Limb (tissue), 2 donors: ENCODE data around the gene PDE6A.
"Not testable (repeated sequence)": the region's sequence is repeated elsewhere in the genome, so short reads cannot be mapped to it uniquely, and the experiment has no call there.

Experiments
- DNase-seq, 2 donors: peaks; one replicate each; pipeline ENCODE4 v3.0.0-alpha.2; 2016; ENCODE audit errors: extremely low spot score in 2 of 2

PDE6A gene

GRCh38 chr5:149895416-149896345, 48.9 kb downstream of the PDE6A start:
- no peak for DNase-seq

- DNase-seq: no peak
These were observed 50.4 kb downstream of the PDE6A start for GRCh38 chr5:149894237-149894636.

GRCh38 chr5:149893403-149893931, 51.1 kb downstream of the PDE6A start:
- no peak for DNase-seq

- no peak for DNase-seq
These were observed 52.0 kb downstream of the PDE6A start for GRCh38 chr5:149892594-149892993.

DNA sequence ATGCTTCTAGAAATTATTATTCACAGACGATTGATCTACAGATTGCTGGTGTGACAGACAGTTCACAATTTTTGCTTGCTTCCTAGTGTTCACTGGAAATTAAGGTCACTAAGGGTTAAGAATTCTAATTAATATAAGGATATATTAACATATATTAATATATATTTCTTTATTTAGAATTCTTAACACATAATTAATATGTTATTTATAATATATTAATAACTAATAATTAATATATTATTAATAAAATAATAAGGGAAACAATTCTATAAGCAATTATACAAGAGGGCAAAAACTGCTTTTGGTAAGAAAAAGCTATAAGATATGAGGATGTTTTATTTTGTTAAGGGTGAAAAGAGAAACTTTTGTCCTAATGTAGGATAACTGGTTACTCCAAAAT, 56.3 kb downstream of the PDE6A start:
- DNase-seq: no peak

GRCh38 chr5:149887622-149888183, 56.9 kb downstream of the PDE6A start:
- no peak for DNase-seq

DNA sequence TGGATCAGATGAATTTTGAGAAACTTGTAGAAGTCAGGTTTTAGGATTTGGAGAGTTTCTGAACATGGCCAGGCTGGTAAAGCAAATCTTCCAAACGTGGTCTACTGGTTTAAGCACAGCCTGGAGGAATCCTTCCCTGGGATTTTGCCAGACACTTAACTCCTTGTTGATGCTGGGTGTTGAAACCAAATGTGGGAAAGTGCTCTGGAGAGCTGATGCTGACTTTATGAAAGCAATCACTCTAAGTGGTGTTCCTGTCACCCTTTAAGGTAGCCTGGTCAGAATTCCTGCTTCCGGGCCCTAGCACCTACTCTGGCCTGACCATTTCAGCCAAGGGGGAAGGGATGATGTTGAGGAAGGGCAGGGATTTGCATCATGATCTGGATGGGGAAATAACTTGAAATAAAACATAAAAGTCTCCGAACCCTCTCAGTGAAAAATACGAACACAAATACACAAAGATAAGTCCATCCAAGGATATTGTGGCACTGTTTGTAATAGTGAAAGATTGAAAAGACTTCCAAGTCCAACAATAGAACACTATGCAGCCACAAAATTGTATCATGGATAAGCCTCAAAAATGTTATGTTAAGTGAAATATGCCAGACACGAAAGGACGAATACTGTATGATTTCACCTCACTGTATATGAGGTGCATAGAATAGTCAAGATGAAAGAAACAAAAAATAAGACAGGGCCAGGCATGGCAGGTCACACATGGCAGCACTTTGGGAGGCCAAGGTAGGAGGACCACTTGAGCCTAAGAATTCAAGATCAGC, 57.7 kb downstream of the PDE6A start:
- no peak for DNase-seq

GRCh38 chr5:149886060-149886459, 58.5 kb downstream of the PDE6A start:
- DNase-seq: no peak

- no peak for DNase-seq
These were observed 59.1 kb downstream of the PDE6A start for GRCh38 chr5:149885513-149885912.

DNA sequence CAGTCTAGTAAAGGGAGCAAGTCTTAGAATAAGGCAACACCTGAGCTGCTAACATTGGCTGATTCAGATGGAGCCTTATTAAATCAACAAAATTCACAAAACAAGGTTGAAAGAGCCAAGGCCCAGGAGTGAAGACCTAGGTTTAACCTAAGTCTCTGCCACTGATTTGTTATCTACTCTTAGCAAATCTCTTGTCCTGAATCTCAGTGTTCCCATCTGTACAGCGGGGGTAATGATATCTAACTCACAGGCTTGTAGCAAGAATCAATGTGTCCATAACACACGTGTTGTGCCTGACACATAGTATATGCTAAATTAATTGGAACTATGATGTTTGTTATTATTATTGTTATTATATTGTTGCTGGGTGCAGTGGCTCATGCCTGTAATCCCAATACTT, 61.0 kb downstream of the PDE6A start:
- DNase-seq: no peak

- DNase-seq: not testable (repeated sequence)
These were observed 62.0 kb downstream of the PDE6A start for GRCh38 chr5:149882633-149883032.

DNA sequence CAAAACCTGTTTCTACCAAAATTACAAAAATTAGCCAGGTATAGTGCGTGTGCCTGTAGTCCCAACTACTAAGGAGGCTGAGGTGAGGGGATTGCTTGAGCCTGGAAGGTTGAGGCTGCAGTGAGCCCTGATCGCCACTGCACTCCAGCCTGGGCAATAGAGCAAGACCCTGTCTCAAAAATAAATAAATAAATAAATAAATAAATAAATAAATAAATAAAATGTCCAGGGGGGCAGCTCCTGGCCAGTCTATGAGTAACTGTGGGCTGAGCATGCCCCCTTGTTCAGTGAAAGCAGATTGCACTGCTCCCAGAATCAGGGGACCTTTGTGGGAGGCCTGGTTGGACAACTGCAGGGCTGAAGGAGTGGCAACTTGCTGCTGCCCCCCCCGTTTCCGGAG, 62.7 kb downstream of the PDE6A start:
- DNase-seq: no peak

DNA sequence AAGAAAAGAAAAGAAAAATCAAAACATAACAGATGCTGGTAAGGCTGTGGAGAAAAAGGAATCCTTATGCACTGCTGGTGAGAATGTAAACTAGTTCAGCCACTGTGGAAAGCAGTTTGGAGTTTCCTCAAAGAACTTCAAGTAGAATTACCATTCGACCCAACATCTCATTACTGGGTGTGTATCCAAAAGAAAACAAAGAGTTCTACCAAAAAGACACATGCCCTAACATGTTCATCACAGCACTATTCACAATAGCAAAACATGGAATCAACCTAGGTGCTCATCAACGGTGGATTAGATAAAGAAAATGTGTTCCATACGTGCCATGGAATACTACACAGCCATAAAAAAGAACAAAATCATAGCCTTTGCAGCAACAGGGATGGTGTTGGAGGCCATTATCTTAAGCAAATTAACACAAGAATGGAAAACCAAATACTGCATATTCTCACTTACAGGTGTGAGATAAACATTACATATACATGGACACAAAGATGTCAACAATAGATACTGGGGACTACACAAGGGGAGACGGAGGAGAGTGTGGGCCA, 63.4 kb downstream of the PDE6A start:
- no peak for DNase-seq

DNA sequence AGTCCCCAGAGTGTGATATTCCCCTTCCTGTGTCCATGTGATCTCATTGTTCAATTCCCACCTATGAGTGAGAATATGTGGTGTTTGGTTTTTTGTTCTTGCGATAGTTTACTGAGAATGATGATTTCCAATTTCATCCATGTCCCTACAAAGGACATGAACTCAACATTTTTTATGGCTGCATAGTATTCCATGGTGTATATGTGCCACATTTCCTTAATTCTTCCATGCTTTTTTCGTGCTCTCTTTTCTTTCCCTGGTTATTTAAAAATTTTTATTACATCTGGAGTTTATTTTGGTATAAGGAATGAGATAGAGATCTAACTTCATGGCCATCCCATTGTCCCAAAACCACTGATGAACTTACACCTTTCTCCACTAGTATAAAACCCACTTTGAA, 65.0 kb downstream of the PDE6A start:
- DNase-seq: not testable (repeated sequence)

GRCh38 chr5:149878371-149878770, 66.2 kb downstream of the PDE6A start:
- no peak for DNase-seq

DNA sequence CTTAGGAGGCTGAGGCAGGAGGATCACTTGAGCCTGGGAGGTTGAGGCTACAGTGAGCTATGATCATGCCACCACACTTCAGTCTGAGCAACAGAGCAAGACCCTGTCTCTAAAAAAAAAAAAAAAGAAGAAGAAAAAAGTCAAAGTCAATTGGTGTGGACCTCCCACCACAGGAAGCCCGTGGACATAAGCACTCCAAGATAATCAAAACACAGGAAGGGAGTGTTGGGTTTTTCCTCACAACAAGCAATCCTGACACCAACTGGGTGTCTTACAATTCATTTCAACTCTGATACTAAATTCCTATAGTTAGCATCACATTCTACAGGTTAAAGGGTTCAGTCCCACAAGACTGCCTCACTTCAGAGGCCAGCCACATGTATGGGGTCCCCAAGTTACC, 70.7 kb downstream of the PDE6A start:
- no peak for DNase-seq

GRCh38 chr5:149872351-149873040, 72.1 kb downstream of the PDE6A start:
- DNase-seq: no peak

DNA sequence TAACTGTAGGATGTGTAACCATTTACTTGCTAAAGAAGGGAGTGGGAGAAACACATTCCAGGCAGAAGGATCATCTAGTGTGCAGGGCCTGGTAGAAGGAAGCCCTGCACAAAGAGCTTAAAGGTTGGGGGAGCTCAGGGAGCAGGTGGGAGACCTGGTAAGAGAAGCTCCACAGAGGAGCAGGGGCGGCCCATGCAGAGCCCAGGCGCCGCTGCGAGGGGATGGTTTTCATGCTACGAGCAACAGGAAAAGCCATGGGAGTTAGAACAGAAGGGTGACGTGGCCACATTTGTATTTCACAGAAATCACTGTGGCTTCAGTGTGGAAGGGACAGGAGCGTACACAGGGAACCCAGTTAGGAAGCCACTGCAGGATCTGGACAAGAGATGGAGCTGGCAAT, 73.1 kb downstream of the PDE6A start:
- DNase-seq: no peak

DNA sequence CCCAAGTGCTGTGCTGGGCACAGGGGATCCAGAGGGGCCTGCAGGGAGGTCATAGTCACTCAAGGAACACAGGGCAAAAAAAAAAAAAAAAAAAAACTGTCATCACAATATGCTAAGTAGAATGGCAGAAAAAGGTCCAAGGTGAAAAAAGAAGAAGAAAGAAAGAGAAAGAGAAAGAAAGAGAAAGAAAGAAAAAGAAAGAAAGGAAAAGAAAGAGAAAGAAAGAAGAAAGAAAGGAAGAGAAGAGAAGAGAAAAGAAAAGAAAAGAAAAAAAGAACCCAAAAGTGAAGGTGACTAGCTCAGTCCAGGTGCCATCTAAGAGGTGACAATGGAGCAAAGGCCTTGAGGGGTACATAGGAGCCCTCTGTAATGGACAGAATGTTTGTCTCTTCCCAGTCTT, 73.9 kb downstream of the PDE6A start:
- no peak for DNase-seq

GRCh38 chr5:149870232-149870631, 74.4 kb downstream of the PDE6A start:
- no peak for DNase-seq

- DNase-seq: no peak
These were observed 75.2 kb downstream of the PDE6A start for GRCh38 chr5:149869411-149869821.
